Measurements from ENCODE around the gene LIMD2.

The LIMD2 gene

GRCh38 chr17:63649813-63650212, 50.1 kb downstream of the LIMD2 start:
- 0 out of 2 replicates have a peak, but pooled peaks cover 3% of the 10 kb centered on the region for H4K20me1 ChIP-seq (ENCODE audit: insufficient read depth, low read length)
- H3K36me3 ChIP-seq (replicated peaks; ENCODE audit: insufficient read depth, low read length), result no peaks in the 10 kb centered on the region
- no peak overlapping the region for H3K4me2 ChIP-seq (ENCODE audit: low read depth, low read length)

GRCh38 chr17:63647936-63648335, 52.0 kb downstream of the LIMD2 start:
- Histone ChIP-seq H3K9ac (ENCODE audit: low read length) (no peak overlapping the region), H3K27ac (ENCODE audit: low read length) (no peak overlapping the region), H3K27me3 (replicated peaks; ENCODE audit: insufficient read depth, low read length) (no peaks in the 10 kb centered on the region), H3K9me2 (replicated peaks; ENCODE audit: insufficient read depth, low read length) (no peaks in the 10 kb centered on the region), H3K4me2 (ENCODE audit: low read depth, low read length) (no peak overlapping the region), H3K79me2 (ENCODE audit: low read length) (no peaks in the 10 kb centered on the region), H3K4me3 (ENCODE audit: low read length) (no peak overlapping the region), H4K20me1 (ENCODE audit: insufficient read depth, low read length) (0 out of 2 replicates have a peak, but pooled peaks cover 3% of the 10 kb centered on the region), H3K36me3 (replicated peaks; ENCODE audit: insufficient read depth, low read length) (no peaks in the 10 kb centered on the region), H2AFZ (ENCODE audit: low read length) (no peak overlapping the region), H3K4me1 (ENCODE audit: low read length) (peaks cover 22% of the 10 kb centered on the region), H3F3A (ENCODE audit: insufficient read depth, low read length) (peaks cover 3% of the 10 kb centered on the region; the same call in 1 of the 2 replicates), H3K9me3 (replicated peaks; ENCODE audit: insufficient read depth, low read length) (no peaks in the 10 kb centered on the region)
- no peak for TF ChIP-seq EZH2phosphoT487 (IDR thresholded peaks at IDR 0.05; ENCODE audit: low read length)
- TF ChIP-seq CTCF (IDR thresholded peaks at IDR 0.05; ENCODE audit: low read length), result no peak
- DNase-seq, result no peak

More at GRCh38 chr17:63649813-63650212, 50.1 kb downstream of the LIMD2 start:
- no peak overlapping the region for H2AFZ ChIP-seq (ENCODE audit: low read length)
- H3K4me3 ChIP-seq (ENCODE audit: low read length), result no peak overlapping the region
- H3K9me2 ChIP-seq (replicated peaks; ENCODE audit: insufficient read depth, low read length), result no peaks in the 10 kb centered on the region
- H3K27me3 ChIP-seq (replicated peaks; ENCODE audit: insufficient read depth, low read length), result no peaks in the 10 kb centered on the region
- H3K4me1 ChIP-seq (ENCODE audit: low read length), result peaks cover 22% of the 10 kb centered on the region
- H3K9me3 ChIP-seq (replicated peaks; ENCODE audit: insufficient read depth, low read length), result no peaks in the 10 kb centered on the region
- DNase-seq, result no peak
- TF ChIP-seq CTCF (IDR thresholded peaks at IDR 0.05; ENCODE audit: low read length), result no peak
- no peak for TF ChIP-seq EZH2 (optimal IDR thresholded peaks at IDR 0.05; ENCODE audit: low read depth, low read length)
- TF ChIP-seq EZH2phosphoT487 (IDR thresholded peaks at IDR 0.05; ENCODE audit: low read length), result no peak
- peaks cover 3% of the 10 kb centered on the region; the same call in 1 of the 2 replicates for H3F3A ChIP-seq (ENCODE audit: insufficient read depth, low read length)
- no peaks in the 10 kb centered on the region for H3K79me2 ChIP-seq (ENCODE audit: low read length)
- no peak overlapping the region for H3K27ac ChIP-seq (ENCODE audit: low read length)
- H3K9ac ChIP-seq (ENCODE audit: low read length), result no peak overlapping the region

- Histone ChIP-seq H4K20me1 (ENCODE audit: insufficient read depth, low read length) (0 out of 2 replicates have a peak, but pooled peaks cover 3% of the 10 kb centered on the region), H3K79me2 (ENCODE audit: low read length) (no peaks in the 10 kb centered on the region), H3K4me2 (ENCODE audit: low read depth, low read length) (no peak overlapping the region), H3K9ac (ENCODE audit: low read length) (no peak overlapping the region), H3K9me3 (replicated peaks; ENCODE audit: insufficient read depth, low read length) (no peaks in the 10 kb centered on the region), H3K4me3 (ENCODE audit: low read length) (no peak overlapping the region), H3K9me2 (replicated peaks; ENCODE audit: insufficient read depth, low read length) (no peaks in the 10 kb centered on the region), H3K27me3 (replicated peaks; ENCODE audit: insufficient read depth, low read length) (no peaks in the 10 kb centered on the region), H3K36me3 (replicated peaks; ENCODE audit: insufficient read depth, low read length) (no peaks in the 10 kb centered on the region), H3K4me1 (ENCODE audit: low read length) (peaks cover 22% of the 10 kb centered on the region), H3F3A (ENCODE audit: insufficient read depth, low read length) (peaks cover 3% of the 10 kb centered on the region; the same call in 1 of the 2 replicates), H3K27ac (ENCODE audit: low read length) (no peak overlapping the region), H2AFZ (ENCODE audit: low read length) (no peak overlapping the region)
- no peak for DNase-seq
- TF ChIP-seq CTCF (IDR thresholded peaks at IDR 0.05; ENCODE audit: low read length), result no peak
- no peak for TF ChIP-seq EZH2phosphoT487 (IDR thresholded peaks at IDR 0.05; ENCODE audit: low read length)
- TF ChIP-seq EZH2 (optimal IDR thresholded peaks at IDR 0.05; ENCODE audit: low read depth, low read length), result no peak
These were observed 52.7 kb downstream of the LIMD2 start for GRCh38 chr17:63647065-63647725.
